Liver (tissue), 9 donors: Measurements from ENCODE around the gene LMX1B. TPM values are rescaled to one million over a fixed set of nuclear protein-coding genes. Genes with fewer than 3 reads are reported as not detected.
A peak's percentile ranks its signal among the peaks of the same experiment; 100 is the strongest.

Source experiments
- DNase-seq: peaks from one replicate; pipeline ENCODE4 v3.0.0-alpha.2; 2017; ENCODE audit warnings: low spot score
- H3K27ac ChIP-seq, 2 donors: one replicate each; pipeline ENCODE4 v1.7.0; 2013; ENCODE audit warnings: inconsistent platforms in 2 of 2, low read length in 2 of 2, control low read depth in 1 of 2, low read depth in 1 of 2, mild to moderate bottlenecking in 1 of 2
- H3K27me3 ChIP-seq, 4 donors: one replicate each; pipeline versions ENCODE4 v1.6.1 to v1.7.0; 2013; ENCODE audit warnings: low read length in 3 of 4, inconsistent platforms in 1 of 4, mild to moderate bottlenecking in 1 of 4, moderate library complexity in 1 of 4; ENCODE audit not compliant: control insufficient read depth in 4 of 4, insufficient read depth in 4 of 4
- H3K36me3 ChIP-seq, 4 donors: one replicate each; pipeline versions ENCODE4 v1.6.1 to v1.7.0; 2013; ENCODE audit warnings: low read length in 3 of 4, mild to moderate bottlenecking in 3 of 4, low read depth in 1 of 4, moderate library complexity in 1 of 4; ENCODE audit not compliant: control insufficient read depth in 4 of 4, insufficient read depth in 3 of 4
- H3K4me1 ChIP-seq, 4 donors: one replicate each; pipeline versions ENCODE4 v1.6.1 to v1.7.0; 2013; ENCODE audit warnings: low read length in 3 of 4, mild to moderate bottlenecking in 3 of 4, moderate library complexity in 1 of 4; ENCODE audit not compliant: control insufficient read depth in 4 of 4, insufficient read depth in 4 of 4
- H3K4me3 ChIP-seq, 3 donors: one replicate each; pipeline versions ENCODE4 v1.6.1 to v1.7.0; 2013; ENCODE audit warnings: low read length in 3 of 3, control low read depth in 1 of 3, low read depth in 1 of 3, mild to moderate bottlenecking in 1 of 3
- H3K9ac ChIP-seq, 2 donors: one replicate each; pipeline ENCODE4 v1.7.0; 2013; ENCODE audit warnings: low read length in 2 of 2, mild to moderate bottlenecking in 2 of 2, moderate library complexity in 2 of 2, control low read depth in 1 of 2, low read depth in 1 of 2
- H3K9me3 ChIP-seq, 4 donors: one replicate each; pipeline versions ENCODE4 v1.6.1 to v1.7.0; 2013; ENCODE audit warnings: low read length in 3 of 4; ENCODE audit not compliant: control insufficient read depth in 4 of 4
- EGR1 ChIP-seq, 2 donors: IDR thresholded peaks; 2 replicates each; pipeline ENCODE4 v1.6.1; 2016 to 2018; ENCODE audit warnings: antibody characterized with exemption in 2 of 2, low read depth in 2 of 2
- FOXA1 ChIP-seq: IDR thresholded peaks from 2 replicates; pipeline ENCODE4 v1.6.1; 2016; ENCODE audit warnings: antibody characterized with exemption
- FOXA2 ChIP-seq: IDR thresholded peaks from 2 replicates; pipeline ENCODE4 v1.6.1; 2016; ENCODE audit warnings: antibody characterized with exemption
- GABPA ChIP-seq, 2 donors: IDR thresholded peaks in 1 of 2; conservative IDR thresholded peaks in 1 of 2; 2 replicates each; pipeline ENCODE4 v1.6.1; 2016; ENCODE audit warnings: antibody characterized with exemption in 2 of 2, mild to moderate bottlenecking in 1 of 2, moderate library complexity in 1 of 2
- HNF4A ChIP-seq, 2 donors: conservative IDR thresholded peaks; 2 replicates each; pipeline ENCODE4 v1.6.1; 2016; ENCODE audit warnings: antibody characterized with exemption in 2 of 2, mild to moderate bottlenecking in 2 of 2
- HNF4G ChIP-seq: IDR thresholded peaks from 2 replicates; pipeline ENCODE4 v1.6.1; 2016; ENCODE audit warnings: antibody characterized with exemption
- JUND ChIP-seq, 2 donors: IDR thresholded peaks; 2 replicates each; pipeline ENCODE4 v1.6.1; 2016; ENCODE audit warnings: antibody characterized with exemption in 2 of 2
- RAD21 ChIP-seq, 2 donors: IDR thresholded peaks; 2 replicates each; pipeline ENCODE4 v1.6.1; 2016; ENCODE audit warnings: antibody characterized with exemption in 2 of 2, mild to moderate bottlenecking in 2 of 2
- REST ChIP-seq: IDR thresholded peaks from 2 replicates; pipeline ENCODE4 v1.6.1; 2016; ENCODE audit warnings: antibody characterized with exemption, mild to moderate bottlenecking
- RXRA ChIP-seq, 2 donors: IDR thresholded peaks; 2 replicates each; pipeline ENCODE4 v1.6.1; 2017 to 2018; ENCODE audit warnings: antibody characterized with exemption in 2 of 2, mild to moderate bottlenecking in 1 of 2
- SP1 ChIP-seq: IDR thresholded peaks from 2 replicates; pipeline ENCODE4 v1.6.1; 2018; ENCODE audit warnings: antibody characterized with exemption, mild to moderate bottlenecking
- TAF1 ChIP-seq: conservative IDR thresholded peaks from 2 replicates; pipeline ENCODE4 v1.6.1; 2016; ENCODE audit warnings: antibody characterized with exemption, mild to moderate bottlenecking
- YY1 ChIP-seq: IDR thresholded peaks from 2 replicates; pipeline ENCODE4 v1.6.1; 2016; ENCODE audit warnings: antibody characterized with exemption, mild to moderate bottlenecking
- WGBS: extraction: QIAGEN DNeasy Blood & Tissue Kit; methylation state at CpG from one replicate; pipeline ENCODE4 v1.1.7; 2013; 5-methylcytosine and 5-hydroxymethylcytosine counted together
- polyA plus RNA-seq, 2 donors: library from polyadenylated mRNA; stranded (reverse) in 1 of 2; unstranded in 1 of 2; fragments of 200-250 nt in 1 of 2; fragments of >200 nt in 1 of 2; fragmentation: Nextera tagmentation in 1 of 2; extraction: Ambion mirVana in 1 of 2; gene quantifications; one replicate each; pipeline versions ENCODE4 v1.2.1 to v1.2.3, GENCODE V29; 2013 to 2015
- total RNA-seq, 2 donors: library from RNA; depleted of rRNA; stranded (reverse); fragments of >200 nt; gene quantifications; one replicate each; pipeline ENCODE4 v1.2.3, GENCODE V29; 2014
- TF ChIP-seq, protein P1 (sequence below): IDR thresholded peaks from 2 replicates; pipeline ENCODE4 v1.6.1; 2016; ENCODE audit warnings: antibody characterized with exemption
- TF ChIP-seq, protein P2 (sequence below): IDR thresholded peaks from 2 replicates; pipeline ENCODE4 v1.6.1; 2016; ENCODE audit warnings: antibody characterized with exemption
- TF ChIP-seq, protein P3 (sequence below): fragments of 150-350 bp; IDR thresholded peaks from 2 replicates; pipeline ENCODE4 v1.5.1; 2017; ENCODE audit warnings: improper control_type of control experiment, low read depth, low read length; ENCODE audit not compliant: missing input control
- TF ChIP-seq, protein P4 (sequence below): IDR thresholded peaks from 2 replicates; pipeline ENCODE4 v1.6.1; 2016; ENCODE audit warnings: antibody characterized with exemption
- donor health status: healthy.
- donor health status: healthy.
- donor health status: healthy.
- donor health status: healthy.
- donor health status: healthy.

Gene LMX1B
- total and polyA plus RNA-seq, 4 donors: not detected

GRCh38 chr9:126722252-126722921, 108.7 kb downstream of the LMX1B start:
- no peaks in the 10 kb centered on the region for H3K36me3 ChIP-seq
- 3% methylated on average over 45 of the region's 45 CpGs for WGBS
- H3K4me3 ChIP-seq: peak overlapping the region in 2 of 3 donors; percentile 4 to 57
- no peak for DNase-seq
- H3K9me3 ChIP-seq: no peaks in the 10 kb centered on the region
- H3K27ac ChIP-seq: peak overlapping the region in 1 of 2 donors; percentile 57
- H3K27me3 ChIP-seq: peaks cover 0 to 4% (median 0%) of the 10 kb centered on the region in 4 donors
- no peak for TF ChIP-seq HNF4A (conservative IDR thresholded peaks at IDR 0.05)
- TF ChIP-seq FOXA2: no peak
- no peak for TF ChIP-seq SP1
- no peak for TF ChIP-seq REST
- TF ChIP-seq GABPA (IDR thresholded peaks at IDR 0.05 in 1 of 2, conservative IDR thresholded peaks at IDR 0.05 in 1 of 2): no peak
- TF ChIP-seq RXRA (IDR thresholded peaks at IDR 0.05): no peak
- no peak for TF ChIP-seq YY1
- no peak for TF ChIP-seq HNF4G
- TF ChIP-seq, protein P1, sequence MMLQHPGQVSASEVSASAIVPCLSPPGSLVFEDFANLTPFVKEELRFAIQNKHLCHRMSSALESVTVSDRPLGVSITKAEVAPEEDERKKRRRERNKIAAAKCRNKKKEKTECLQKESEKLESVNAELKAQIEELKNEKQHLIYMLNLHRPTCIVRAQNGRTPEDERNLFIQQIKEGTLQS: no peak
- TF ChIP-seq, protein P2, sequence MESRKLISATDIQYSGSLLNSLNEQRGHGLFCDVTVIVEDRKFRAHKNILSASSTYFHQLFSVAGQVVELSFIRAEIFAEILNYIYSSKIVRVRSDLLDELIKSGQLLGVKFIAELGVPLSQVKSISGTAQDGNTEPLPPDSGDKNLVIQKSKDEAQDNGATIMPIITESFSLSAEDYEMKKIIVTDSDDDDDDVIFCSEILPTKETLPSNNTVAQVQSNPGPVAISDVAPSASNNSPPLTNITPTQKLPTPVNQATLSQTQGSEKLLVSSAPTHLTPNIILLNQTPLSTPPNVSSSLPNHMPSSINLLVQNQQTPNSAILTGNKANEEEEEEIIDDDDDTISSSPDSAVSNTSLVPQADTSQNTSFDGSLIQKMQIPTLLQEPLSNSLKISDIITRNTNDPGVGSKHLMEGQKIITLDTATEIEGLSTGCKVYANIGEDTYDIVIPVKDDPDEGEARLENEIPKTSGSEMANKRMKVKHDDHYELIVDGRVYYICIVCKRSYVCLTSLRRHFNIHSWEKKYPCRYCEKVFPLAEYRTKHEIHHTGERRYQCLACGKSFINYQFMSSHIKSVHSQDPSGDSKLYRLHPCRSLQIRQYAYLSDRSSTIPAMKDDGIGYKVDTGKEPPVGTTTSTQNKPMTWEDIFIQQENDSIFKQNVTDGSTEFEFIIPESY: no peak
- no peak for TF ChIP-seq TAF1
- no peak for TF ChIP-seq EGR1 (IDR thresholded peaks at IDR 0.05; ENCODE audit: low read depth in 2 of 2)
- no peak overlapping the region for H3K9ac ChIP-seq
- H3K4me1 ChIP-seq: peaks cover 0 to 8% (median 5%) of the 10 kb centered on the region in 4 donors

DNA sequence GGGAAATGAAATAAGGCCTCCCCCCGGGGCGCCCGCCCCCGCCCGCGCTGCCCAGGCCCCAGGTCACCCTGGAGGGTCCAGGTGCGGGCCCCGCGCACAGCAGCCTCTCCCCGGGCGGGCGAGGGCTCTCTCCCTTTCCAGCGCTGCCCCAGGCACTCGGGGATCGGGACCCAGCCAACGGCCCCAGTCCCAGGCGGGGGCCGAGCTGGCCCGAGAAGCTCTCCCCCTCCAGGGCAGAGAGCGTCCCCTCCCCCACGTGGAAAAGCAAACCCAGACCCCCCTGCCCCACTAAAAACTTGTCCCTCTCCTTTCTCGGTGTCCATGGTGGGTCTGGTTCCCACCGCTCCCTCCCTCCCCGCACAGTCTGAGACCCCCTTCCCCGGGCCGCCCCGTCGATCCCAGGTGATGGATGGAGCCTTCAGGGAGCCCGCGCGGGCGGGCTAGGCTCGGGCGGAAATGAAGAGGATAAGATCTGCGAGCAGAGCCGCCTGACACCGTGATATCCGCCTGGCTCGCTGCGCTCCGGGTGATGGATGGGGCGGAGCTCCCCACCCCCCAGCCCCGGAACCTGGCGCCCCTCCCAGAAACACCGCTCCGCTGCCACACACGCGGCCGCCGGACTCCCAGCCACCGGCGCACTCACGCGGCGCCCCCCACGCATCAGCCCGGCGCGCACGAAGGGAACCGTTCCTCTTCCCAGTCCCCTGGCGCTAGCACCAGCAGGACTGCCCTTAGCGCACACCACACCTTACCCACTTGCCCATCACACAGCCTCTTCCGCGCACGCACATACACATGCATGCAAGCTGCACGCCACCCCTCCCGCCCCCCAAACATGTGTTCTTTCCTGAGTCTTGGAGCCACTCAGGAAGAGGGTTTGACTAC, 109.4 kb downstream of the LMX1B start:
- DNase-seq: no peak
- WGBS: 5% methylated on average over 68 of the region's 68 CpGs
- peaks cover 0 to 7% (median 0%) of the 10 kb centered on the region in 4 donors for H3K27me3 ChIP-seq
- peak overlapping the region; percentile 25 to 57 for H3K27ac ChIP-seq
- TF ChIP-seq RAD21 (IDR thresholded peaks at IDR 0.05) (no peak), GABPA (IDR thresholded peaks at IDR 0.05 in 1 of 2, conservative IDR thresholded peaks at IDR 0.05 in 1 of 2) (no peak), HNF4G (no peak), EGR1 (IDR thresholded peaks at IDR 0.05; ENCODE audit: low read depth in 2 of 2) (no peak), JUND (IDR thresholded peaks at IDR 0.05) (no peak), RXRA (IDR thresholded peaks at IDR 0.05) (no peak), YY1 (no peak), FOXA1 (no peak)
- TF ChIP-seq, protein P3, sequence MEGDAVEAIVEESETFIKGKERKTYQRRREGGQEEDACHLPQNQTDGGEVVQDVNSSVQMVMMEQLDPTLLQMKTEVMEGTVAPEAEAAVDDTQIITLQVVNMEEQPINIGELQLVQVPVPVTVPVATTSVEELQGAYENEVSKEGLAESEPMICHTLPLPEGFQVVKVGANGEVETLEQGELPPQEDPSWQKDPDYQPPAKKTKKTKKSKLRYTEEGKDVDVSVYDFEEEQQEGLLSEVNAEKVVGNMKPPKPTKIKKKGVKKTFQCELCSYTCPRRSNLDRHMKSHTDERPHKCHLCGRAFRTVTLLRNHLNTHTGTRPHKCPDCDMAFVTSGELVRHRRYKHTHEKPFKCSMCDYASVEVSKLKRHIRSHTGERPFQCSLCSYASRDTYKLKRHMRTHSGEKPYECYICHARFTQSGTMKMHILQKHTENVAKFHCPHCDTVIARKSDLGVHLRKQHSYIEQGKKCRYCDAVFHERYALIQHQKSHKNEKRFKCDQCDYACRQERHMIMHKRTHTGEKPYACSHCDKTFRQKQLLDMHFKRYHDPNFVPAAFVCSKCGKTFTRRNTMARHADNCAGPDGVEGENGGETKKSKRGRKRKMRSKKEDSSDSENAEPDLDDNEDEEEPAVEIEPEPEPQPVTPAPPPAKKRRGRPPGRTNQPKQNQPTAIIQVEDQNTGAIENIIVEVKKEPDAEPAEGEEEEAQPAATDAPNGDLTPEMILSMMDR: no peak
- TF ChIP-seq, protein P4, sequence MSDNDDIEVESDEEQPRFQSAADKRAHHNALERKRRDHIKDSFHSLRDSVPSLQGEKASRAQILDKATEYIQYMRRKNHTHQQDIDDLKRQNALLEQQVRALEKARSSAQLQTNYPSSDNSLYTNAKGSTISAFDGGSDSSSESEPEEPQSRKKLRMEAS: no peak
- TF ChIP-seq, protein P2: no peak
- peak overlapping the region in 2 of 3 donors; percentile 6 to 57 for H3K4me3 ChIP-seq
- no peaks in the 10 kb centered on the region for H3K36me3 ChIP-seq
- H3K9ac ChIP-seq: no peak overlapping the region
- no peaks in the 10 kb centered on the region for H3K9me3 ChIP-seq
- H3K4me1 ChIP-seq: peaks cover 0 to 8% (median 5%) of the 10 kb centered on the region in 4 donors
